HG03378 (cell line): ENCODE results near the gene FBN1.

ENCODE experiments used
- ATAC-seq: cut with Tn5 transposase; IDR thresholded peaks from one replicate; pipeline ENCODE4 v1.9.1; 2021; ENCODE audit warnings: mild to moderate bottlenecking, moderate library complexity; ENCODE audit not compliant: unreplicated experiment

Gene FBN1

GRCh38 chr15:48653216-48653615 lies 7.7 kb upstream of the FBN1 start:
- no peak for ATAC-seq

GRCh38 chr15:48652510-48653076 lies 7.1 kb upstream of the FBN1 start:
- ATAC-seq = no peak

GRCh38 chr15:48650931-48651330 lies 5.4 kb upstream of the FBN1 start:
- ATAC-seq = no peak

GRCh38 chr15:48647962-48648361 lies 2.5 kb upstream of the FBN1 start:
- ATAC-seq = no peak

GRCh38 chr15:48646331-48646730 lies 822 bp upstream of the FBN1 start:
- ATAC-seq = no peak

- ATAC-seq = peak; percentile 28
Observed at GRCh38 chr15:48644827-48645557, 517 bp downstream of the FBN1 start.

GRCh38 chr15:48644467-48644826 lies 1.1 kb downstream of the FBN1 start:
- no peak for ATAC-seq

- ATAC-seq = no peak
Observed at GRCh38 chr15:48643776-48644466, 1.6 kb downstream of the FBN1 start.

- no peak for ATAC-seq
Observed at GRCh38 chr15:48643206-48643605, 2.3 kb downstream of the FBN1 start.

GRCh38 chr15:48642795-48643194 lies 2.7 kb downstream of the FBN1 start:
- ATAC-seq = no peak

- ATAC-seq = peak; percentile 36
Observed at GRCh38 chr15:48641416-48641815, 4.1 kb downstream of the FBN1 start.

- no peak for ATAC-seq
Observed at GRCh38 chr15:48638963-48639362, 6.5 kb downstream of the FBN1 start.

- ATAC-seq = no peak
Observed at GRCh38 chr15:48637639-48638038, 7.9 kb downstream of the FBN1 start.

GRCh38 chr15:48636511-48636910 lies 9.0 kb downstream of the FBN1 start:
- ATAC-seq = no peak

- ATAC-seq = no peak
Observed at GRCh38 chr15:48634893-48635292, 10.6 kb downstream of the FBN1 start.

GRCh38 chr15:48634096-48634495 lies 11.4 kb downstream of the FBN1 start:
- ATAC-seq = no peak

- no peak for ATAC-seq
Observed at GRCh38 chr15:48632651-48633050, 12.9 kb downstream of the FBN1 start.

GRCh38 chr15:48631176-48631770 lies 14.2 kb downstream of the FBN1 start:
- ATAC-seq = no peak

- no peak for ATAC-seq
Observed at GRCh38 chr15:48630245-48630644, 15.3 kb downstream of the FBN1 start.

GRCh38 chr15:48628832-48629231 lies 16.7 kb downstream of the FBN1 start:
- ATAC-seq = no peak

- no peak for ATAC-seq
Observed at GRCh38 chr15:48627260-48627940, 18.1 kb downstream of the FBN1 start.
